Testis (tissue), 2 donors: ENCODE results near the gene CGB7.

Experiments used
- CTCF ChIP-seq, 3 experiments: fragments of 450-650 bp in 2 of 3; fragments of 200-600 bp in 1 of 3; sonication (generic) in 1 of 3; IDR thresholded peaks; one replicate each; pipeline ENCODE4 v1.5.1; 2016 to 2019; ENCODE audit warnings: antibody characterized with exemption in 3 of 3, mild to moderate bottlenecking in 2 of 3, moderate library complexity in 1 of 3
- POLR2A ChIP-seq: fragments of 450-650 bp; IDR thresholded peaks from one replicate; pipeline ENCODE4 v1.6.1; 2017; ENCODE audit warnings: antibody characterized with exemption, mild to moderate bottlenecking, moderate library complexity

GRCh38 chr19:49011194-49011593 is 46.4 kb downstream of the CGB7 start:
- no peak for TF ChIP-seq CTCF (IDR thresholded peaks at IDR 0.05)
- no peak for TF ChIP-seq POLR2A
